ENCODE measurements around the gene PM20D1.

Gene PM20D1

GRCh38 chr1:205805082-205805711, 44.7 kb downstream of the PM20D1 start:
- DNase-seq (ENCODE audit: low spot score): no peak

GRCh38 chr1:205804605-205805004, 45.3 kb downstream of the PM20D1 start:
- no peak for DNase-seq (ENCODE audit: low spot score)

GRCh38 chr1:205803986-205804385, 45.9 kb downstream of the PM20D1 start:
- no peak for DNase-seq (ENCODE audit: low spot score)

GRCh38 chr1:205802060-205802459, 47.9 kb downstream of the PM20D1 start:
- DNase-seq (ENCODE audit: low spot score): no peak

GRCh38 chr1:205800981-205801703, 48.8 kb downstream of the PM20D1 start:
- DNase-seq (ENCODE audit: low spot score): no peak

- no peak for DNase-seq (ENCODE audit: low spot score)
Observed at GRCh38 chr1:205800427-205800826, 49.5 kb downstream of the PM20D1 start.

GRCh38 chr1:205798577-205798976, 51.4 kb downstream of the PM20D1 start:
- DNase-seq (ENCODE audit: low spot score): no peak

- DNase-seq (ENCODE audit: low spot score): no peak
Observed at GRCh38 chr1:205797168-205797567, 52.8 kb downstream of the PM20D1 start.

- no peak for DNase-seq (ENCODE audit: low spot score)
Observed at GRCh38 chr1:205794011-205794730, 55.8 kb downstream of the PM20D1 start.

- no peak for DNase-seq (ENCODE audit: low spot score)
Observed at GRCh38 chr1:205792961-205793673, 56.8 kb downstream of the PM20D1 start.

GRCh38 chr1:205792481-205792881, 57.5 kb downstream of the PM20D1 start:
- no peak for DNase-seq (ENCODE audit: low spot score)

GRCh38 chr1:205791568-205792180, 58.3 kb downstream of the PM20D1 start:
- peak; percentile 68 for DNase-seq (ENCODE audit: low spot score)

GRCh38 chr1:205787287-205787916, 62.5 kb downstream of the PM20D1 start:
- DNase-seq (ENCODE audit: low spot score): no peak

GRCh38 chr1:205786601-205787000, 63.3 kb downstream of the PM20D1 start:
- DNase-seq (ENCODE audit: low spot score): no peak

GRCh38 chr1:205785446-205785845, 64.5 kb downstream of the PM20D1 start:
- DNase-seq (ENCODE audit: low spot score): no peak

- peak; percentile 48 for DNase-seq (ENCODE audit: low spot score)
Observed at GRCh38 chr1:205783904-205784303, 66.0 kb downstream of the PM20D1 start.

GRCh38 chr1:205783433-205783795, 66.5 kb downstream of the PM20D1 start:
- no peak for DNase-seq (ENCODE audit: low spot score)

- DNase-seq (ENCODE audit: low spot score): peak; percentile 82
Observed at GRCh38 chr1:205782627-205783432, 67.1 kb downstream of the PM20D1 start.

GRCh38 chr1:205780335-205780734, 69.6 kb downstream of the PM20D1 start:
- DNase-seq (ENCODE audit: low spot score): no peak
